ENCODE data around the gene MTX2. TPM values are rescaled to one million over a fixed set of nuclear protein-coding genes. Genes with fewer than 3 reads are reported as not detected.

Gene MTX2
- total RNA-seq, 1 donor from 2014 or later, result 8.5 TPM

DNA sequence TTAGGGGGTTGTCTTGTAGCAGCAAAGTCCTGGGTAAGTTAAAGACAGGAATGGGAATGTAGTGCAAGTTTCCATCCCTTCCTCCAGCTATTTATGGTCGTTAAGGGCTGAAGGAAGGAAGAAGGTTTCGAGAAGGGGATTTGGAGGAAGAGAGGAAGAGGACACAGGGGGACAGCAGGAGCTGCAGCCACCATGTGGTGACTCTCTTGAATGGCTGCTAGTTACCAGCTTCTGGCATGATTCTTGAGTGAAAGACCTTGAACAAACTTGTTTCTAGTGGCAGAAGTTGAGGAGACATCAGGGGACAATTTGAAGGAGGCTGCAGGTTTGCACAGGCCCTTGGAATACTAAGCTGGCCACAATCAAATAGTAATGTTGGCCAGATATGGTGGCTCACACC, 116.6 kb downstream of the MTX2 start:
- intact Hi-C loops (cut with DNase I), result no loop called here
- TF ChIP-seq, protein P1, sequence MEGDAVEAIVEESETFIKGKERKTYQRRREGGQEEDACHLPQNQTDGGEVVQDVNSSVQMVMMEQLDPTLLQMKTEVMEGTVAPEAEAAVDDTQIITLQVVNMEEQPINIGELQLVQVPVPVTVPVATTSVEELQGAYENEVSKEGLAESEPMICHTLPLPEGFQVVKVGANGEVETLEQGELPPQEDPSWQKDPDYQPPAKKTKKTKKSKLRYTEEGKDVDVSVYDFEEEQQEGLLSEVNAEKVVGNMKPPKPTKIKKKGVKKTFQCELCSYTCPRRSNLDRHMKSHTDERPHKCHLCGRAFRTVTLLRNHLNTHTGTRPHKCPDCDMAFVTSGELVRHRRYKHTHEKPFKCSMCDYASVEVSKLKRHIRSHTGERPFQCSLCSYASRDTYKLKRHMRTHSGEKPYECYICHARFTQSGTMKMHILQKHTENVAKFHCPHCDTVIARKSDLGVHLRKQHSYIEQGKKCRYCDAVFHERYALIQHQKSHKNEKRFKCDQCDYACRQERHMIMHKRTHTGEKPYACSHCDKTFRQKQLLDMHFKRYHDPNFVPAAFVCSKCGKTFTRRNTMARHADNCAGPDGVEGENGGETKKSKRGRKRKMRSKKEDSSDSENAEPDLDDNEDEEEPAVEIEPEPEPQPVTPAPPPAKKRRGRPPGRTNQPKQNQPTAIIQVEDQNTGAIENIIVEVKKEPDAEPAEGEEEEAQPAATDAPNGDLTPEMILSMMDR (IDR thresholded peaks at IDR 0.05), result no peak

More for the DNA sequence above, 116.6 kb downstream of the MTX2 start:
- no peak for DNase-seq (ENCODE audit: low spot score in 2 of 2)
- Histone ChIP-seq H3K4me1 (peaks cover 0 to 5% of the 10 kb centered on the region in 2 donors), H3K27ac (no peak overlapping the region), H3K27me3 (no peaks in the 10 kb centered on the region), H3K36me3 (no peaks in the 10 kb centered on the region), H3K4me3 (no peak overlapping the region), H3K9me3 (no peaks in the 10 kb centered on the region)

Other genes starting within 250 kb of the MTX2 start
- not detected for gene EVX2, start 185.5 kb upstream of the MTX2 start, total RNA-seq
- not detected for gene HOXD13, start 176.7 kb upstream of the MTX2 start, total RNA-seq
- not detected for gene HOXD12, start 169.6 kb upstream of the MTX2 start, total RNA-seq
- gene HOXD11, start 162.2 kb upstream of the MTX2 start, total RNA-seq, result not detected
- gene HOXD10, start 152.7 kb upstream of the MTX2 start, total RNA-seq, result not detected
- gene HOXD9, start 146.7 kb upstream of the MTX2 start, total RNA-seq, result not detected
- gene HOXD8, start 139.7 kb upstream of the MTX2 start, total RNA-seq, result 19.8 TPM
- 13.6 TPM for gene HOXD4, start 117.9 kb upstream of the MTX2 start, total RNA-seq
- 8.6 TPM for gene HOXD3, start 112.1 kb upstream of the MTX2 start, total RNA-seq
- 9.8 TPM for gene HOXD1, start 80.8 kb upstream of the MTX2 start, total RNA-seq